Measurements from ENCODE around the gene ARX. TPM values are rescaled to one million over a fixed set of nuclear protein-coding genes. Genes with fewer than 3 reads are reported as not detected.
A peak's percentile ranks its signal among the peaks of the same experiment; 100 is the strongest.

The ARX gene
- polyA plus RNA-seq (2012; ENCODE audit: missing spikeins) = not detected

DNA sequence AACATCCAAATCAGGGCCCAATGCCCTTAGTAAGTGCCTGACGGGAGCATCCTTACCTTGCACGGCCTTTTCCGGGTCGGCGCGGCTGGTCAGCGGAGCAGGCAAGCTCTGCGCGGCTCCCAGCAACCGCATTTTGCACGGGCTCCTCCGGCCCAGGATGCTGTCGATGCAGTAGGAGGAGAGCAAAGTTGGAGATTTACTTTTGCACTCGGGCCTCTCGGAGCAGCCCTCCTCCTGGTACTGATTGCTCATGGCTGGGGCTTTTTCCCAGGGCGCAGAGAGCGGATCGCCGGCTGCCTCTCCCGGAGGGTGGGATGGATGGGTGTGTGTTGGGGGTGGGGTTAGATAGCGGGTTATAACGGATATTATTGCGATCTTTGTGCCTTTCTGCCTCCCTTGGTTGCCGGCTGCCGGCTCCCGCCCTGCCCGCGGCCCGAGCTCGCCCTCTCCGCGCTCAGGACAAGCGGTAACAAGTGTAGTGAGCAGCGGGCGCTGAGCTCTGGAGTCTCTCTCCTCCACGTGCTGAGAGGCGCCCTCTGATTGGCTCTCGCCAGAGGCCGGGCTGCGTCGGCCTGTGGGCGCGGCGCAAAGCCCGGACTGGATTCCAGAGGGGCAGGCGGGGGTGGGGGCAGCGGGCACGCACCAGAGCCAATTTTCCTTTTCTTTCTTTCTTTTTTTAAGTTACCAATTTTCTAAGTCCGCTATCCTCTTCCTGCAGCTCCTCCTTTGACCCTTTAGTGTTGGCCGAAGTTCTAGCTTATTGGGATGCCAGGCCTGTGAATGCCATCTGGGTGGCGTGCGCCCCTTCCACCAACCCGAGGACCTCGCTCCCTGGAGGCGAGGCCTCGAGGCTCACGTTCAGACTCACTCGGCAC, at the start of gene ARX:
ARX (minus strand) TSS at position 480 of the 875 bp plus-strand sequence; CDS start at position 252, 228 bp downstream.
- TF ChIP-seq POLR2AphosphoS5 (IDR thresholded peaks at IDR 0.05; ENCODE audit: low read depth, low read length) (no peak), TAF1 (IDR thresholded peaks at IDR 0.05; ENCODE audit: borderline replicate concordance, low read depth, low read length) (no peak), POLR2A (IDR thresholded peaks at IDR 0.05; ENCODE audit: low read depth, low read length) (no peak)
- peak; percentile 64 for DNase-seq (ENCODE audit: insufficient read length)
- no peak for FAIRE-seq

GRCh38 chrX:25059273-25059672, 43.5 kb upstream of the ARX start:
- FAIRE-seq (no peak), DNase-seq (ENCODE audit: insufficient read length) (no peak)
- TF ChIP-seq POLR2AphosphoS5 (IDR thresholded peaks at IDR 0.05; ENCODE audit: low read depth, low read length) = no peak
- TF ChIP-seq POLR2A (IDR thresholded peaks at IDR 0.05; ENCODE audit: low read depth, low read length) = no peak
- no peak for TF ChIP-seq TAF1 (IDR thresholded peaks at IDR 0.05; ENCODE audit: borderline replicate concordance, low read depth, low read length)

GRCh38 chrX:25052798-25053534, 37.2 kb upstream of the ARX start:
- DNase-seq (ENCODE audit: insufficient read length) (no peak), FAIRE-seq (no peak)
- TF ChIP-seq POLR2A (IDR thresholded peaks at IDR 0.05; ENCODE audit: low read depth, low read length) (no peak), TAF1 (IDR thresholded peaks at IDR 0.05; ENCODE audit: borderline replicate concordance, low read depth, low read length) (no peak), POLR2AphosphoS5 (IDR thresholded peaks at IDR 0.05; ENCODE audit: low read depth, low read length) (no peak)

DNA sequence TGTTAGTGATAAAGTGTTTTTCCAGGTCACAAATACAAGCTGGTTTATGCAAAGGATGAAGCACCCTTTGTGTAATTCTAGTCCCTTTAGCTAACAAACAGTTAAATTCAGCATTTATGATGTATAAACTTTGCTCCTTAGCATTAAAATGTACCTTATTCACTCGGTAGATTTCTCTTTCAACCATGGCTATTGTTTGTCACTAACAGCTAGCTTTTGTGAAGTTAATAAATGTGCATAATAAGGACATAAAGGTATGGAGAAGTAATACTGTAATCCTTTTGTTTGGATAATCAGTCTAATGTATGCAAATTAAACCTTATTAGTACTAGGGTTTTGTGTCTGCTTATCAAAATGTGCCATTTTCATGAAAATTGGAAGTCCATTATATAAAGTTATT, 34.2 kb upstream of the ARX start:
- peak; percentile 68 for FAIRE-seq
- TF ChIP-seq POLR2A (IDR thresholded peaks at IDR 0.05; ENCODE audit: low read depth, low read length) = no peak
- no peak for TF ChIP-seq POLR2AphosphoS5 (IDR thresholded peaks at IDR 0.05; ENCODE audit: low read depth, low read length)
- TF ChIP-seq TAF1 (IDR thresholded peaks at IDR 0.05; ENCODE audit: borderline replicate concordance, low read depth, low read length) = no peak
- DNase-seq (ENCODE audit: insufficient read length) = no peak

GRCh38 chrX:25049357-25049756, 33.6 kb upstream of the ARX start:
- FAIRE-seq (no peak), DNase-seq (ENCODE audit: insufficient read length) (no peak)
- no peak for TF ChIP-seq POLR2AphosphoS5 (IDR thresholded peaks at IDR 0.05; ENCODE audit: low read depth, low read length)
- no peak for TF ChIP-seq POLR2A (IDR thresholded peaks at IDR 0.05; ENCODE audit: low read depth, low read length)
- no peak for TF ChIP-seq TAF1 (IDR thresholded peaks at IDR 0.05; ENCODE audit: borderline replicate concordance, low read depth, low read length)

GRCh38 chrX:25048178-25048577, 32.4 kb upstream of the ARX start:
- FAIRE-seq = no peak
- no peak for TF ChIP-seq POLR2AphosphoS5 (IDR thresholded peaks at IDR 0.05; ENCODE audit: low read depth, low read length)
- no peak for DNase-seq (ENCODE audit: insufficient read length)

GRCh38 chrX:25043192-25043591, 27.4 kb upstream of the ARX start:
- TF ChIP-seq POLR2AphosphoS5 (IDR thresholded peaks at IDR 0.05; ENCODE audit: low read depth, low read length) = no peak
- TF ChIP-seq TAF1 (IDR thresholded peaks at IDR 0.05; ENCODE audit: borderline replicate concordance, low read depth, low read length) = no peak
- no peak for TF ChIP-seq POLR2A (IDR thresholded peaks at IDR 0.05; ENCODE audit: low read depth, low read length)
- FAIRE-seq (no peak), DNase-seq (ENCODE audit: insufficient read length) (no peak)

GRCh38 chrX:25039036-25039435, 23.3 kb upstream of the ARX start:
- no peak for DNase-seq (ENCODE audit: insufficient read length)
- TF ChIP-seq POLR2A (IDR thresholded peaks at IDR 0.05; ENCODE audit: low read depth, low read length) (no peak), POLR2AphosphoS5 (IDR thresholded peaks at IDR 0.05; ENCODE audit: low read depth, low read length) (no peak), TAF1 (IDR thresholded peaks at IDR 0.05; ENCODE audit: borderline replicate concordance, low read depth, low read length) (no peak)
- no peak for FAIRE-seq

- TF ChIP-seq POLR2AphosphoS5 (IDR thresholded peaks at IDR 0.05; ENCODE audit: low read depth, low read length) (no peak), TAF1 (IDR thresholded peaks at IDR 0.05; ENCODE audit: borderline replicate concordance, low read depth, low read length) (no peak), POLR2A (IDR thresholded peaks at IDR 0.05; ENCODE audit: low read depth, low read length) (no peak)
- no peak for DNase-seq (ENCODE audit: insufficient read length)
- no peak for FAIRE-seq
Observed at GRCh38 chrX:25034889-25035288, 19.1 kb upstream of the ARX start.

DNA sequence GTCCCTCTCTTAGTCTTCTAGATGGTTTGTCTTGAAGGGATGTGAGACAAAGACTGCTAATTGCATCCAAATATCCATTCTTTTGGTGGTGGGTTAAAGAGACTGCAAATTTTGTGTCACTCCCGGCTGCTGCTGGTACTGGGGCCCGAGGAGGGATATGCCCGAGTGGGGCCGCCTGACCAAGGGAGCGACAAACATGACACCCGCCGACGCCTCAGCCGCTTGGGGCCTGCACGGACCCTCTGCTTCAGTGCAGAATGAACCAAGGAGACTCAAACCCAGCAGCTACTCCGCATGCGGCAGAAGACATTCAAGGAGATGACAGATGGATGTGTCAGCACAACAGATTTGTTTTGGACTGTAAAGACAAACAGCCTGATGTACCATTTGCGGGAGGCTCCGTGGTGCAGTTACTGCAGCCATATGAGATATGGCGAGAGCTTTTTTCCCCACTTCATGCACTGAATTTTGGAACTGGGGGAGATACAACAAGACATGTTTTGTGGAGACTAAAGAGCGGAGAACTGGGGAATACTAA, 13.6 kb upstream of the ARX start:
- no peak for TF ChIP-seq TAF1 (IDR thresholded peaks at IDR 0.05; ENCODE audit: borderline replicate concordance, low read depth, low read length)
- no peak for TF ChIP-seq POLR2AphosphoS5 (IDR thresholded peaks at IDR 0.05; ENCODE audit: low read depth, low read length)
- TF ChIP-seq POLR2A (IDR thresholded peaks at IDR 0.05; ENCODE audit: low read depth, low read length) = no peak
- FAIRE-seq (no peak), DNase-seq (ENCODE audit: insufficient read length) (no peak)

- TF ChIP-seq POLR2A (IDR thresholded peaks at IDR 0.05; ENCODE audit: low read depth, low read length) (no peak), POLR2AphosphoS5 (IDR thresholded peaks at IDR 0.05; ENCODE audit: low read depth, low read length) (no peak), TAF1 (IDR thresholded peaks at IDR 0.05; ENCODE audit: borderline replicate concordance, low read depth, low read length) (no peak)
- no peak for FAIRE-seq
- DNase-seq (ENCODE audit: insufficient read length) = no peak
Observed at GRCh38 chrX:25028726-25029125, 13.0 kb upstream of the ARX start.
